ENCODE data around the gene COG1. TPM values are rescaled to one million over a fixed set of nuclear protein-coding genes. Genes with fewer than 3 reads are reported as not detected.

Gene COG1
- polyA plus RNA-seq, 1 of the 3 experiments (the other 2 are of a cell fraction) = 52.8 TPM

DNA sequence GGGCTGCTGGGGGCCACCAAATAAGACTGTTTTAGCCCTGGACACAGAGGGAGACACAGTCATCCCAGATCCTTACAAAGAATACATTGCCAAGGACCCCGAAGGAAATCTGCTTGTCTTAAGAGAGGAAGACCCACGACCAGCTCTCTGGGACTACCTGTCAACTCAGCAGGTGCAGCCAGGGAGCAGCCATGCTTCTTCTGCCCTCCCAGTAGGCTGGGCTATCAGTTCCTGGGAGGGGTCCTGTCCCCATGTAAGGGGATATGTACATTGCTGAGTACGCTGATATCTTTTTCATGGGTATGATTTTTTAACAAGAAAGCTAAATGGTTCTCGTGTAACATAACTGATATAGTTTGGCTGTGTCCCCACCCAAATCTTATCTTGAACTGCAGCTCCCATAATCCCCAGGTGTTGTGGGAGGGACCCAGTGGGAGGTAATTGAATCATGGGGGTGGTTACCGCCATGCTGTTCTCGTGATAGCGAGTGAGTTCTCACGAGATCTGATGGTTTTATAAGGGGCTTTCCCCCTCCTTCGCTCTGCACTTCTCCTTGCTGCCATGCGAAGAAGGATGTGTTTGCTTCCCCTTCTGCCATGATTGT lies 16.8 kb upstream of the COG1 start:
- no peaks in the 10 kb centered on the region for H3K9me3 ChIP-seq
- WGBS (ENCODE audit: low lambda C conversion rate) = 94% methylated on average over 10 of the region's 10 CpGs
- POLR2A ChIA-PET = no interaction called here

DNA sequence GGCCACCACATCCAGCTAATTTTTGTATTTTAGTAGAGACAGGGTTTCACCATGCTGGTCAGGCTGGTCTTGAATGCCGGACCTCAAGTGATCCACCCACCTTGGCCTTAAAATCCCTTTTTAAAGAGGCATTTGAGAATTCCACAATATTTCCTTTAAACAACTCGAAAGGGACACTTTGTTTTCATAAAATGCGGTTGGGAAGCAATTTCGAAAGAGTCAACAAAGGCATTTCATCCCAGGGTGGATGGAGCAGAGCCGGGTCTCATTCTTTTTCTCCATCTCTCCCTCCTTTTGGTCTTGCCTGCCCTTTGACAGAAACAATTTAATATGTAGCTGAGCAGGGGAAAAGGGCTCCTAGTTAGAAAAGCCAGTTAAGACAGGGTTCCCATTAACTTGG lies 13.5 kb upstream of the COG1 start:
- TF ChIP-seq SMC3 (IDR thresholded peaks at IDR 0.05; ENCODE audit: low read depth, low read length) (no peak), JUND (IDR thresholded peaks at IDR 0.05) (no peak), FOXM1 (IDR thresholded peaks at IDR 0.05; ENCODE audit: low read depth) (no peak), TEAD4 (IDR thresholded peaks at IDR 0.05; ENCODE audit: borderline replicate concordance, insufficient read depth) (no peak), MXI1 (IDR thresholded peaks at IDR 0.05; ENCODE audit: low read depth, low read length) (no peak), RCOR1 (IDR thresholded peaks at IDR 0.05; ENCODE audit: low read length) (no peak), FOSL2 (IDR thresholded peaks at IDR 0.05; ENCODE audit: borderline replicate concordance, low read depth) (no peak), CHD2 (IDR thresholded peaks at IDR 0.05; ENCODE audit: low read length, partially characterized antibody) (no peak), NFIC (IDR thresholded peaks at IDR 0.05; ENCODE audit: borderline replicate concordance) (no peak), GATA2 (CRISPR knock-in tag; IDR thresholded peaks at IDR 0.05) (no peak), FOXJ3 (CRISPR knock-in tag; IDR thresholded peaks at IDR 0.05) (no peak), RXRA (IDR thresholded peaks at IDR 0.05; ENCODE audit: borderline replicate concordance, low read depth) (no peak), ELF1 (IDR thresholded peaks at IDR 0.05) (no peak), NRF1 (IDR thresholded peaks at IDR 0.05; ENCODE audit: low read depth, low read length) (no peak), RFX5 (IDR thresholded peaks at IDR 0.05; ENCODE audit: low read length) (no peak)
- TF ChIP-seq, protein P1, sequence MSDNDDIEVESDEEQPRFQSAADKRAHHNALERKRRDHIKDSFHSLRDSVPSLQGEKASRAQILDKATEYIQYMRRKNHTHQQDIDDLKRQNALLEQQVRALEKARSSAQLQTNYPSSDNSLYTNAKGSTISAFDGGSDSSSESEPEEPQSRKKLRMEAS (IDR thresholded peaks at IDR 0.05; ENCODE audit: low read depth) = no peak
- TF ChIP-seq, protein P2, sequence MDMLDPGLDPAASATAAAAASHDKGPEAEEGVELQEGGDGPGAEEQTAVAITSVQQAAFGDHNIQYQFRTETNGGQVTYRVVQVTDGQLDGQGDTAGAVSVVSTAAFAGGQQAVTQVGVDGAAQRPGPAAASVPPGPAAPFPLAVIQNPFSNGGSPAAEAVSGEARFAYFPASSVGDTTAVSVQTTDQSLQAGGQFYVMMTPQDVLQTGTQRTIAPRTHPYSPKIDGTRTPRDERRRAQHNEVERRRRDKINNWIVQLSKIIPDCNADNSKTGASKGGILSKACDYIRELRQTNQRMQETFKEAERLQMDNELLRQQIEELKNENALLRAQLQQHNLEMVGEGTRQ (IDR thresholded peaks at IDR 0.05; ENCODE audit: borderline replicate concordance, low read depth, low read length) = no peak
- TF ChIP-seq, protein P3, sequence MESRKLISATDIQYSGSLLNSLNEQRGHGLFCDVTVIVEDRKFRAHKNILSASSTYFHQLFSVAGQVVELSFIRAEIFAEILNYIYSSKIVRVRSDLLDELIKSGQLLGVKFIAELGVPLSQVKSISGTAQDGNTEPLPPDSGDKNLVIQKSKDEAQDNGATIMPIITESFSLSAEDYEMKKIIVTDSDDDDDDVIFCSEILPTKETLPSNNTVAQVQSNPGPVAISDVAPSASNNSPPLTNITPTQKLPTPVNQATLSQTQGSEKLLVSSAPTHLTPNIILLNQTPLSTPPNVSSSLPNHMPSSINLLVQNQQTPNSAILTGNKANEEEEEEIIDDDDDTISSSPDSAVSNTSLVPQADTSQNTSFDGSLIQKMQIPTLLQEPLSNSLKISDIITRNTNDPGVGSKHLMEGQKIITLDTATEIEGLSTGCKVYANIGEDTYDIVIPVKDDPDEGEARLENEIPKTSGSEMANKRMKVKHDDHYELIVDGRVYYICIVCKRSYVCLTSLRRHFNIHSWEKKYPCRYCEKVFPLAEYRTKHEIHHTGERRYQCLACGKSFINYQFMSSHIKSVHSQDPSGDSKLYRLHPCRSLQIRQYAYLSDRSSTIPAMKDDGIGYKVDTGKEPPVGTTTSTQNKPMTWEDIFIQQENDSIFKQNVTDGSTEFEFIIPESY (IDR thresholded peaks at IDR 0.05; ENCODE audit: borderline replicate concordance, low read depth) = no peak
- TF ChIP-seq, protein P4, sequence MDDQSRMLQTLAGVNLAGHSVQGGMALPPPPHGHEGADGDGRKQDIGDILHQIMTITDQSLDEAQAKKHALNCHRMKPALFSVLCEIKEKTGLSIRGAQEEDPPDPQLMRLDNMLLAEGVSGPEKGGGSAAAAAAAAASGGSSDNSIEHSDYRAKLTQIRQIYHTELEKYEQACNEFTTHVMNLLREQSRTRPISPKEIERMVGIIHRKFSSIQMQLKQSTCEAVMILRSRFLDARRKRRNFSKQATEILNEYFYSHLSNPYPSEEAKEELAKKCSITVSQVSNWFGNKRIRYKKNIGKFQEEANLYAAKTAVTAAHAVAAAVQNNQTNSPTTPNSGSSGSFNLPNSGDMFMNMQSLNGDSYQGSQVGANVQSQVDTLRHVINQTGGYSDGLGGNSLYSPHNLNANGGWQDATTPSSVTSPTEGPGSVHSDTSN (IDR thresholded peaks at IDR 0.05) = no peak
- TF ChIP-seq, protein P5, sequence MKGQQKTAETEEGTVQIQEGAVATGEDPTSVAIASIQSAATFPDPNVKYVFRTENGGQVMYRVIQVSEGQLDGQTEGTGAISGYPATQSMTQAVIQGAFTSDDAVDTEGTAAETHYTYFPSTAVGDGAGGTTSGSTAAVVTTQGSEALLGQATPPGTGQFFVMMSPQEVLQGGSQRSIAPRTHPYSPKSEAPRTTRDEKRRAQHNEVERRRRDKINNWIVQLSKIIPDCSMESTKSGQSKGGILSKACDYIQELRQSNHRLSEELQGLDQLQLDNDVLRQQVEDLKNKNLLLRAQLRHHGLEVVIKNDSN (IDR thresholded peaks at IDR 0.05; ENCODE audit: borderline replicate concordance, low read depth) = no peak
- POLR2A ChIA-PET = no interaction called here
- H3K9me3 ChIP-seq = no peaks in the 10 kb centered on the region
- H3K9me2 ChIP-seq = no peaks in the 10 kb centered on the region
- CTCF ChIA-PET = interaction anchor here (0.8 to 5.6 kb wide), 9 partner anchors 10 to 623 kb away, joined by 3 to 43 read pairs (median 4); partner anchors contain the start of gene SSTR2
- no peak overlapping the region for H3K27ac ChIP-seq (ENCODE audit: low read depth in 2 of 2, low read length in 1 of 2)
- no peaks in the 10 kb centered on the region for H3K27me3 ChIP-seq (ENCODE audit: insufficient read depth)
- no peak overlapping the region for H3K4me2 ChIP-seq
- WGBS (ENCODE audit: low lambda C conversion rate) = 95% methylated on average over 5 of the region's 5 CpGs
- H3K79me2 ChIP-seq (ENCODE audit: insufficient read depth) = no peaks in the 10 kb centered on the region
- no peaks in the 10 kb centered on the region for H3F3A ChIP-seq (replicated peaks; ENCODE audit: insufficient read depth)
- no peak for DNase-seq
- no peak overlapping the region for H3K9ac ChIP-seq
- H4K20me1 ChIP-seq (ENCODE audit: insufficient read depth) = no peaks in the 10 kb centered on the region
- no peaks in the 10 kb centered on the region for H3K36me3 ChIP-seq (replicated peaks in 1 of 2; ENCODE audit: control insufficient read depth in 1 of 2, insufficient read depth in 2 of 2, low read length in 1 of 2)
- no peak overlapping the region for H3K4me3 ChIP-seq (ENCODE audit: low read depth in 2 of 2, low read length in 1 of 2)
- H2AFZ ChIP-seq (ENCODE audit: low read depth) = no peak overlapping the region
- H3K4me1 ChIP-seq (ENCODE audit: control insufficient read depth in 1 of 2, insufficient read depth in 2 of 2, low read depth in 1 of 2, low read length in 1 of 2) = peaks cover 0 to 6% of the 10 kb centered on the region in 2 experiments; a peak in 1 of 4 replicates

More for the DNA sequence above, 16.8 kb upstream of the COG1 start:
- no peak for DNase-seq
- Histone ChIP-seq H3K4me1 (ENCODE audit: control insufficient read depth in 1 of 2, insufficient read depth in 2 of 2, low read depth in 1 of 2, low read length in 1 of 2) (no peaks in the 10 kb centered on the region), H3K4me3 (ENCODE audit: low read depth in 2 of 2, low read length in 1 of 2) (no peak overlapping the region), H3K27me3 (ENCODE audit: insufficient read depth) (no peaks in the 10 kb centered on the region), H4K20me1 (ENCODE audit: insufficient read depth) (no peaks in the 10 kb centered on the region), H3F3A (replicated peaks; ENCODE audit: insufficient read depth) (no peaks in the 10 kb centered on the region), H2AFZ (ENCODE audit: low read depth) (no peak overlapping the region), H3K36me3 (replicated peaks in 1 of 2; ENCODE audit: control insufficient read depth in 1 of 2, insufficient read depth in 2 of 2, low read length in 1 of 2) (no peaks in the 10 kb centered on the region), H3K4me2 (no peak overlapping the region), H3K79me2 (ENCODE audit: insufficient read depth) (no peaks in the 10 kb centered on the region), H3K27ac (ENCODE audit: low read depth in 2 of 2, low read length in 1 of 2) (no peak overlapping the region), H3K9ac (no peak overlapping the region), H3K9me2 (no peaks in the 10 kb centered on the region)
- no peak for TF ChIP-seq MXI1 (IDR thresholded peaks at IDR 0.05; ENCODE audit: low read depth, low read length)
- no peak for TF ChIP-seq CHD2 (IDR thresholded peaks at IDR 0.05; ENCODE audit: low read length, partially characterized antibody)
- no peak for TF ChIP-seq RXRA (IDR thresholded peaks at IDR 0.05; ENCODE audit: borderline replicate concordance, low read depth)
- TF ChIP-seq TEAD4 (IDR thresholded peaks at IDR 0.05; ENCODE audit: borderline replicate concordance, insufficient read depth) = no peak
- no peak for TF ChIP-seq MEF2A (IDR thresholded peaks at IDR 0.05; ENCODE audit: borderline replicate concordance, low read depth)
- no peak for TF ChIP-seq FOSL2 (IDR thresholded peaks at IDR 0.05; ENCODE audit: borderline replicate concordance, low read depth)
- no peak for TF ChIP-seq FOXM1 (IDR thresholded peaks at IDR 0.05; ENCODE audit: low read depth)
- no peak for TF ChIP-seq YY1 (IDR thresholded peaks at IDR 0.05; ENCODE audit: low read depth)
- no peak for TF ChIP-seq GABPA (IDR thresholded peaks at IDR 0.05; ENCODE audit: low read depth)
- TF ChIP-seq NRF1 (IDR thresholded peaks at IDR 0.05; ENCODE audit: low read depth, low read length) = no peak
- CTCF ChIA-PET = interaction anchor here (0.7 to 14.6 kb wide), 2 partner anchors 33 to 450 kb away, joined by 3 to 146 read pairs; no protein-coding TSS in a partner anchor
